Activated T-helper 1 cell treated with anti-CD3 and anti-CD28 coated beads, Interleukin-12 subunit alpha, Interleukin-12 subunit beta, Interleukin-2, Interleukin-4 antibody, amounts not matched to agents 30 ng/mL and 10 ng/mL and 1 ng/mL, durations not matched to agents 14 hours and 24 hours and 36 hours (primary cell): Measurements from ENCODE around the gene ABHD8. TPM values are rescaled to one million over a fixed set of nuclear protein-coding genes. Genes with fewer than 3 reads are reported as not detected.

Experiments used
- DNase-seq: peaks from one replicate; pipeline ENCODE4 v3.0.0; 2021; ENCODE audit warnings: low spot score
- H3K27ac Mint-ChIP-seq: one replicate; pipeline ENCODE4 v1.8.0; 2021; ENCODE audit warnings: mild to moderate bottlenecking, mixed read lengths
- H3K27me3 Mint-ChIP-seq: one replicate; pipeline ENCODE4 v1.8.0; 2022; ENCODE audit warnings: mild to moderate bottlenecking, moderate library complexity, mixed read lengths; ENCODE audit not compliant: insufficient read depth
- H3K36me3 Mint-ChIP-seq: one replicate; pipeline ENCODE4 v1.8.0; 2021; ENCODE audit warnings: low read depth, mixed read lengths
- H3K4me1 Mint-ChIP-seq: one replicate; pipeline ENCODE4 v1.8.0; 2021; ENCODE audit warnings: low read depth, mixed read lengths
- H3K4me3 Mint-ChIP-seq: one replicate; pipeline ENCODE4 v1.8.0; 2021; ENCODE audit warnings: mild to moderate bottlenecking, moderate library complexity, mixed read lengths
- H3K9me3 Mint-ChIP-seq: one replicate; pipeline ENCODE4 v1.8.0; 2021; ENCODE audit warnings: mixed read lengths
- intact Hi-C: fragments of 100-400 bp; cut with micrococcal nuclease; formaldehyde crosslinking; loops from one replicate; pipeline ENCODE4 v1.15.1; 2024
- total RNA-seq: library from RNA; stranded (reverse); gene quantifications from 2 replicates; pipeline ENCODE4 v1.2.3, GENCODE V29; 2022

The ABHD8 gene, protein sequence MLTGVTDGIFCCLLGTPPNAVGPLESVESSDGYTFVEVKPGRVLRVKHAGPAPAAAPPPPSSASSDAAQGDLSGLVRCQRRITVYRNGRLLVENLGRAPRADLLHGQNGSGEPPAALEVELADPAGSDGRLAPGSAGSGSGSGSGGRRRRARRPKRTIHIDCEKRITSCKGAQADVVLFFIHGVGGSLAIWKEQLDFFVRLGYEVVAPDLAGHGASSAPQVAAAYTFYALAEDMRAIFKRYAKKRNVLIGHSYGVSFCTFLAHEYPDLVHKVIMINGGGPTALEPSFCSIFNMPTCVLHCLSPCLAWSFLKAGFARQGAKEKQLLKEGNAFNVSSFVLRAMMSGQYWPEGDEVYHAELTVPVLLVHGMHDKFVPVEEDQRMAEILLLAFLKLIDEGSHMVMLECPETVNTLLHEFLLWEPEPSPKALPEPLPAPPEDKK
- total RNA-seq: 8.8 and 9.0 TPM in 2 replicates

DNA sequence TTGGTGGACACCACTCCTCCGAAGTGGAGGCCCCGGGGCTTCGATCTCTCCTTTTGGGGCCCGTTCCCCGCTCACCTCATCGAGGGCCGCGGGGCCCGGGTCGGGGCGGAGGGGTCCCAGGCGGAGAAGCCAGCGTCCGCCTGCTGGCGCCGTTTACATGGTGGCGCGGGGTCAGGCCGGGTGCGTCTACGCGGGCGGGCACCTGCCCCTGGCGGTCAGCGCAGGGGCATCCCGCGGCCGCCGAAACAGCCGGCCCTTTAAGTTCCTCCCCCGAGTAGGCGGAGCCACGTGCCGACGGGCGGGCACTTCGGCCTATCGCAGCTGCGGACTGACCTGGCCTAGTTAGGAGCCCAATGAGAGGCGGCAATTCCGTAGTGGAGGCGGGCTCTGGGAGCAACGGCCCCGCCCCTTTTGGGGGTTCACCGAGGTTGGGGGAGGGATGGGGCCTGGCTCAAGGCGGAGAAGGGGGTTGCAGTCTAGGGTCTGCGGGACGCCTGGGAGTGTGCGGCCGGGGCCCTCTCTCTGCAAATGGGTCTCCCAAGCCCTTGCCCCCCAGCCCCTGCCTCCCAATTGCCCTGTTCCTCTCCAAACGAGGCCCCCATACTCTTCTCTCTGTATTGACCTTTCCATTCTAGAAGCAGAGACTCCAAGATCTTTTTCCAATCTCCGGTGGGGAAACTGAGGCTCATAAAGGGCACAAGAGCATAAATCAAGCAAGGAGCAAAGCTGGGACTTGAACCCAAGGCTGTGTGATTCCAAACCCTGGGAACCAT is at the start of gene ABHD8:
ABHD8 (minus strand) TSS at position 259 of the 773 bp plus-strand sequence. CDS start 1,809 bp downstream, outside the sequence.
- Mint-ChIP-seq H3K27me3 (no peaks in the 10 kb centered on the region), H3K36me3 (peaks cover 4% of the 10 kb centered on the region), H3K9me3 (no peaks in the 10 kb centered on the region), H3K4me1 (peaks cover 33% of the 10 kb centered on the region), H3K27ac (peak within 1 kb of the TSS; percentile 65), H3K4me3 (peak within 1 kb of the TSS; percentile 90)
- DNase-seq: peak; percentile 94
- intact Hi-C loops: loop anchor here (1.0 to 10.0 kb wide), 2 partner anchors 21 to 251 kb away; partner anchors contain the start of gene COLGALT1

DNA sequence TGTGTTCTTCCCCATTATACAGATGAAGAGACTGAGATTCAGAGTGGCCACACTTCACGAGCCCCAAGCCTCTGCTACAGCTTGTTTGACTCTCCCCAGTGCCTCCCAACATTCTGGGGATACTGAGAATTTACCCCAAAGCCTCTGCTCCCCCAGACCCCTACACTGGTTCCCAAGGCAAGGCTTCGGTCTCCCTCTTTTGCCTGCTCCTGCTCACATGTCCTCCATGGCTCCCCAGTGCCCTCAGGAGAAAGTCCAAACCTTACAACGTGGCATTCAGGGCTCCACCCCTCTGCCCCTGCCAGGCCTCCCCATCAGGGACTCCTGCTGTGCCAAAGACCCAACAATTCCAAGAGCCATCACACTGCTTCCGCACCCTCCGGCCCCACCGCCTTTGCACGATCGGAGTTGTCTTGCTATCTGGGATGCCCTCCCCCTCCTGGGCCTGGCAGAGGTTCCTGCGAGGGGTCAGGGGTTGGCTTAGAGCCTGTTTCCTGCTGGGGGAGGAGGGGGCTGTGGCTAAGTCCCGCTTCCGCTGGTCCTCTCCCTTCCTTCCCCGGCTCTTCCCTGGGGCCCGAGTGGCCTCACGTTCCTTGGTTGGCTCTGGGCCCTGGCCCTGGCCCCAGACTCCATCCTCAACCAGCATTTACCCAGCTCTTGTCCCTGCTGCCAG is 49.5 kb upstream of the ABHD8 start:
- no peak overlapping the region for H3K27ac Mint-ChIP-seq

DNA sequence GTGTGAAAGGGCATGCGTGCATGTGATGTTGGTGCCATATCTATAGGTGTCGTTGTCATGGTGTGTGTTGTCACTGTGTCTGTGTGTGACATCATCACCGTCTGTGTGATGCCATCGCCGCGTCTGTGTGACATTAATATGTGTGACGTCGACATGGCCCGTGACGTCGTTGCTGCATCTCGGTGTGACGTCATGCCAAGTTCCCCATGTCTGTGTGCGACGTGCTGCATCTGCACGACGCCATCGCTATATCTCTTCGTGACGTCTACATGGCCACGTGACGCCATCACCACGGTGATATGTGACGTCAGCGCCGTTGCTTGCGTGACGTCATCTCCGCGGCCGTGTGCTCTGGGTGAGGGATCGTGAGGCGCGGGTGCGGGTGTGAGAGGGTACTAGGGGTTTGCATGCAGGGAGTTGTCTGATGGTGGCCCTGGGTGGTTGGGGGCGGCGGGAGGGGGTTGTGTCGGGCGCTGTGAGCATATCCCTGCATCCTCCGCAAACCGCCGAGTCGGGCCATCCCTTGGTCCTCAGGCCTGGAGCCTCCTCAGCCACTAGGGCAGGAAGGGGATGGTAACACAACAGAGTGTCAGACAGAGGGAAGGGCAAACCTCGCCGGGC is 48.7 kb upstream of the ABHD8 start:
- Mint-ChIP-seq H3K9me3 (no peaks in the 10 kb centered on the region), H3K4me1 (peaks cover 5% of the 10 kb centered on the region), H3K27ac (no peak overlapping the region), H3K27me3 (peaks cover 17% of the 10 kb centered on the region), H3K36me3 (no peaks in the 10 kb centered on the region), H3K4me3 (no peak overlapping the region)
- DNase-seq: no peak
- intact Hi-C loops: no loop called here

More for the DNA sequence above, 49.5 kb upstream of the ABHD8 start:
- no peak for DNase-seq
- intact Hi-C loops: no loop called here
- Mint-ChIP-seq H3K4me3 (no peak overlapping the region), H3K36me3 (no peaks in the 10 kb centered on the region), H3K9me3 (no peaks in the 10 kb centered on the region), H3K4me1 (peaks cover 5% of the 10 kb centered on the region), H3K27me3 (peaks cover 15% of the 10 kb centered on the region)

DNA sequence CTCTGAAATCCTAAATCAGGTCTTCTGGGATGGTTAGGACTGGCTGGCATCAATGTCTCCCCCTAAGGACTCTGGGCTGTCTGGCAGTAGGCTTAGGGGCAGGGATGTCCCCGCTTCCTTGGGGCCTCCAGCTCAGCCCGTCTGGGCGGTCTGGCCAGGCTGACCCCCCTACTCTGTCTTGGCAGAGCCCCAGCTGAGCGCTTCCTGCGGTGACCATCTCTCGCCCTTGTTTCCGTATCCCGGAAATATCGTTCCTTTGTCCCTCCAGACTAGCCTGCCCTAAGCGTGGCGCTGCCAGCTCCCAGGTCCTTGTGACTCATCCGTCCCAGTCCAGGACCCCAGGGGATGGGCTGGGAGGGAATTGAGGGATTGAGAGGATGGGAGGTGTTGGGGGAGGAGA is 45.5 kb upstream of the ABHD8 start:
- no peaks in the 10 kb centered on the region for H3K9me3 Mint-ChIP-seq
- H3K27me3 Mint-ChIP-seq: peaks cover 17% of the 10 kb centered on the region
- peaks cover 14% of the 10 kb centered on the region for H3K4me1 Mint-ChIP-seq
- no peak overlapping the region for H3K27ac Mint-ChIP-seq
- intact Hi-C loops: no loop called here
- H3K36me3 Mint-ChIP-seq: no peaks in the 10 kb centered on the region
- no peak for DNase-seq
- no peak overlapping the region for H3K4me3 Mint-ChIP-seq

DNA sequence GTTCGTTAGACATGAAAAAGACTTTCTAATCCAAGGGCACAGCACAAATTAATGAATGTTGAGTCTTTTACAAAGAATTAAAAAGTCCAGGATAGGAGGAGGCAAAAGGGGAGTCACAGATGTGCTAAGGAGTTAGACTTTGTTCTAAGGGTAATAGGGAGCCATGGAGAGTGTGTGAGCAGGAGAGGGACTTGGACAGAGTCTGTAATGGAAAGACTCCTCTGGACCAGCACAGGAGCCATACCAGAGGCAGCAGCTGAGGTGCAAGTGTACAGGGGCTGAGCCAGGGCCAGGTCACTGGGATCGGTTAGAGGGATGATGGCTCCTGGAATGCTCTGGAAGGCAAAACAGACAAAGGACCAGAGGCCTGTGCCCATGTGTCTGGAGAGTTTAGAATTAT is 44.7 kb upstream of the ABHD8 start:
- no peaks in the 10 kb centered on the region for H3K9me3 Mint-ChIP-seq
- H3K27me3 Mint-ChIP-seq: peaks cover 14% of the 10 kb centered on the region
- no peak overlapping the region for H3K27ac Mint-ChIP-seq
- intact Hi-C loops: no loop called here
- peaks cover 14% of the 10 kb centered on the region for H3K4me1 Mint-ChIP-seq
- no peaks in the 10 kb centered on the region for H3K36me3 Mint-ChIP-seq
- DNase-seq: no peak
- no peak overlapping the region for H3K4me3 Mint-ChIP-seq

DNA sequence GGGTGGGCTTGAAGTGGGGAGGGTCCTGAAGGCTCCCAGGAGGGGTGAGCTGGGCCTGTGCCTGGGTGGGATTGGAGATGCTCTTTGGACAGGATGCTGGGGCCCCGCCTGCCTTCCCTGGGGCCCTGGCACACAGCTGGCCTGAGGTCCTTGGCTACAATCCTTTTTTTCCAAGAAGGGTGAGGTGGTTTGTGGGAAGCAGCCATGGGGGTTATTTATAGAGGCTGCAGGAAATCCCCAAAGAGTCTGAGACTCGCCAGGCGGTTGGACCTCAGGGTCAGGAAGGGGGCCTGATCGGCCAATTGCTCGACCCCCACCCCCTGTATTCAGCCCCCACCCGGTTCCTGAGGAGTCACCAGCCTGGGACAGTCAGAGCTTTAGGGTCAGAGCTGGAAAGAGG is 44.1 kb upstream of the ABHD8 start:
- H3K27ac Mint-ChIP-seq: no peak overlapping the region
- no peak overlapping the region for H3K4me3 Mint-ChIP-seq
- H3K4me1 Mint-ChIP-seq: peaks cover 14% of the 10 kb centered on the region
- H3K9me3 Mint-ChIP-seq: no peaks in the 10 kb centered on the region
- H3K36me3 Mint-ChIP-seq: no peaks in the 10 kb centered on the region
- peaks cover 14% of the 10 kb centered on the region for H3K27me3 Mint-ChIP-seq
- intact Hi-C loops: no loop called here
- no peak for DNase-seq

DNA sequence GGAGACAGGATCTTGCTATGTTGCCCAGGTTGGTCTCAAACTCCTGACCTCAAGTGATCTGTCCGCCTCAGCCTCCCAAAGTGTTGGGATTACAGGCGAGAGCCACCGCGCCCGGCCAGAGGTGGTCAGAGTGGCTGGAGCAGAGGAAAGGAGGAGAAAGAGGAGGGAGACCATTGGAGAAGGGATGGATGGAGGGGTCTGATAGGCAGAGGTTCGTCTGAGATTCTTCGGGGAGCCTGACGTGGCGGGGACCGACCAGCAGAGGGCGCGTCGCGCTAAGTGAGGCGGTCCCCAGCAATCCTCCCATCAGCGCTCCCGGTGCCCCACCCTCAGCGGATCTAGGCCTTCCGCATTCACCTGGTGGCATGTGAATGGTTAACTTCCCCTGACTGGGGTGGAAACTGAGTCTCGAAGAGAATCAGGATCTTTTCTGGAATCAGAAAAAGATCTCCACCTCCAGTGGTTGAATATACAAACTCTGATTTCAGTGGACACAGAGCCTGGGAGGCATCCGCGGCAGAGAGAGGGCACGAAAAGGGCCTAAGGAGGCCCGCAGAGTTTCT is 43.0 kb upstream of the ABHD8 start:
- H3K4me3 Mint-ChIP-seq: no peak overlapping the region

DNA sequence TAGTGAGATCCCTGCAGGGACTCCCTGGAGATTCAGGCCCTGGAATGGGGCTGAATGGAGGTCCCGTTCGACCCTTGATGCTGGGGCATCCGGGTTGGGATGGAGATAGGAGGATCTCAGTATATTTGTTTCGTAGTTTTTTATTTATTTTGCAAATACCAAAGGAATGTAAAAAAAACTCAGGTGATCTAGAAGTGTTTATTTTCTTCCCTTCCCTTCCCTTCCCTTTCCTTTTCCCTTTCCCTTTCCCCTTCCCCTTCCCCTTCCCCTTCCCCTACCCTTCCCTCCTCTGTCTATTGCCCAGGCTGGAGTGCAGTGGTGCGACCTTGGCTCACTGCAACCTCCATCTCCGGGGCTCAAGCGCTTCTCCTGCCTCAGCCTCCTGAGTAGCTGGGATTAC is 38.6 kb upstream of the ABHD8 start:
- Mint-ChIP-seq H3K27ac (no peak overlapping the region), H3K36me3 (peaks cover 2% of the 10 kb centered on the region), H3K9me3 (no peaks in the 10 kb centered on the region), H3K27me3 (no peaks in the 10 kb centered on the region), H3K4me1 (peaks cover 9% of the 10 kb centered on the region), H3K4me3 (no peak overlapping the region)
- intact Hi-C loops: no loop called here
- no peak for DNase-seq

More for the DNA sequence above, 43.0 kb upstream of the ABHD8 start:
- peak; percentile 71 for DNase-seq
- Mint-ChIP-seq H3K9me3 (no peaks in the 10 kb centered on the region), H3K4me1 (peaks cover 9% of the 10 kb centered on the region), H3K36me3 (no peaks in the 10 kb centered on the region), H3K27ac (no peak overlapping the region), H3K27me3 (peaks cover 9% of the 10 kb centered on the region)
- intact Hi-C loops: loop anchor here (1.0 kb wide), 3 partner anchors 40 to 120 kb away; no protein-coding TSS in a partner anchor

DNA sequence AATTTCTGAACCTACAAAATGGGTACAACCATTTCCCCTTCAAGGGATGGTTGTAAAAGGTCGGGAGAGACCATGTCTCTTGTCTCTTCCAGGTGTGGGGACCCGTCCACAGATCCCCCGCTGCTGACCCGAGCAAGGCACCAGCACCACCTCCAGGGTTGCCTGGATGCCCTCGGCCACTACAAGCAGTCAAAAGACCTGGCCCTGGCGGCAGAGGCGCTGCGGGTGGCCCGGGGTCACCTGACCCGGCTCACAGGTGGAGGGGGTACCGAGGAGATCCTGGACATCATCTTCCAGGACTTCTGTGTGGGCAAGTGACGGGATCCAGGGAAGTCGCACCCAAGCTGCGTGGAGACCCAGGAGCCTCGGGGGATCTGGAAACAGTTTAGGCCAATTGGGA is 38.2 kb upstream of the ABHD8 start:
- intact Hi-C loops: no loop called here
- Mint-ChIP-seq H3K27me3 (no peaks in the 10 kb centered on the region), H3K4me1 (peaks cover 6% of the 10 kb centered on the region), H3K4me3 (peak overlapping the region; percentile 15), H3K27ac (no peak overlapping the region), H3K9me3 (no peaks in the 10 kb centered on the region), H3K36me3 (peaks cover 2% of the 10 kb centered on the region)
- no peak for DNase-seq

DNA sequence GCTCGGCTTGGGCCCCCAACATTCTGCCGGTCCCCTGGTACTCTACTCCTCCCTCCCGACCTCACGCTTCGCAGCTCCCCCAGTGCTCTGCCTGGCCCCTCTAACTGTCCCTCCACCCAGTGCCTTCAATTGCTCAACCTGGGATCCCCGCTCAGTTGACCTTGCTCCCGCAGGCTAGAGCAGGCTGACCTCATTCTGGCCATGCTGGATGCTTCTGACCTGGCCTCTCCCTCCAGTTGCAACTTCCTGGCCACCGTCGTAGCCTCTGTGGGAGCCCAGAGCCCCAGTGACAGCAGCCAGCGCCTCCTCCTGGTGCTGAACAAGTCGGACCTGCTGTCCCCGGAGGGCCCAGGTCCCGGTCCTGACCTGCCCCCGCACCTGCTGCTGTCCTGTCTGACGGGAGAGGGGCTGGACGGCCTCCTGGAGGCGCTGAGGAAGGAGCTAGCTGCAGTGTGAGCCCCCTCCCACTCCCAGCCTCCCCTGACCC is 37.7 kb upstream of the ABHD8 start:
- intact Hi-C loops: no loop called here
- no peak for DNase-seq
- H3K9me3 Mint-ChIP-seq: no peaks in the 10 kb centered on the region
- peaks cover 2% of the 10 kb centered on the region for H3K36me3 Mint-ChIP-seq
- H3K4me3 Mint-ChIP-seq: no peak overlapping the region
- H3K27me3 Mint-ChIP-seq: no peaks in the 10 kb centered on the region
- H3K27ac Mint-ChIP-seq: no peak overlapping the region
- H3K4me1 Mint-ChIP-seq: peaks cover under 1% of the 10 kb centered on the region

DNA sequence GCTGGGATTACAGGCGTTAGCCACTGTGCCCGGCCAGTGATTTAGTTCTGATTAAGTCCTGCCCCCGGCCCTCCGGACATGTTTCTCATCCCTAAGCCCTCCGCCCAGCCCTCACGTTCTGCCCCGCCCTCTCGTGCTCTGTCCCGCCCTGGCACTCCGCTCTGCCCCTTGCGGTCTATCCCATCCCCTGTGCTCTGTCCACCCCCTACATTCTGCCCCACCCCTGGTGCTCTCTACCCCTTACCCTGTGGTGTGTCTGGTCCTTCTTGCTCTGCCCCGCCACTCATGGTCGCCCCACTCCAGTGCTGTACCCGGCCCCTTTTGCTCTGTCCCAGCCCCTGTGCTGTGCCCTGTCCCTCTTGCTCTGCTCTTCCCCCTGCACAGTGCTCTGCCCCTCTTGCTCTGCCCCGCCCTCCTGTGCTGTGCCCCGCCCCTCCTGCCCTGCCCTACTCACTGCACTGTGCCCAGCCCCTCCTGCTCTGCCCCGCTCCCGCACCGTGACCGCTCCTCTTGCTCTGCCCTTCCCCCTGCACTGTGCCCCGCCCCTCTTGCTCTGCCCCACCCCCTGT is 37.2 kb upstream of the ABHD8 start:
- DNase-seq: no peak
- no peak overlapping the region for H3K27ac Mint-ChIP-seq
- H3K4me3 Mint-ChIP-seq: no peak overlapping the region
- intact Hi-C loops: no loop called here
- peaks cover under 1% of the 10 kb centered on the region for H3K4me1 Mint-ChIP-seq
- no peaks in the 10 kb centered on the region for H3K9me3 Mint-ChIP-seq
- no peaks in the 10 kb centered on the region for H3K27me3 Mint-ChIP-seq
- peaks cover 2% of the 10 kb centered on the region for H3K36me3 Mint-ChIP-seq
